Colonic mucosa (tissue), 4 donors: Measurements from ENCODE around the gene IP6K3. TPM values are rescaled to one million over a fixed set of nuclear protein-coding genes. Genes with fewer than 3 reads are reported as not detected.
A peak's percentile ranks its signal among the peaks of the same experiment; 100 is the strongest.

ENCODE experiments used
- DNase-seq: peaks from one replicate; pipeline ENCODE4 v3.0.0-alpha.2; 2020
- H3K27ac ChIP-seq: fragments of 200-600 bp; one replicate; pipeline ENCODE4 v1.8.0; 2021
- H3K27me3 ChIP-seq: fragments of 200-600 bp; one replicate; pipeline ENCODE4 v1.8.0; 2021
- H3K36me3 ChIP-seq: fragments of 200-600 bp; one replicate; pipeline ENCODE4 v1.8.0; 2021
- H3K4me1 ChIP-seq: fragments of 200-600 bp; one replicate; pipeline ENCODE4 v1.8.0; 2021; ENCODE audit warnings: mild to moderate bottlenecking
- H3K4me3 ChIP-seq: fragments of 200-600 bp; one replicate; pipeline ENCODE4 v1.8.0; 2021
- H3K9ac ChIP-seq, 2 donors: one replicate each; pipeline ENCODE4 v1.7.0; 2013; ENCODE audit warnings: control low read depth in 2 of 2, low read depth in 2 of 2, low read length in 2 of 2
- H3K9me3 ChIP-seq: fragments of 200-600 bp; one replicate; pipeline ENCODE4 v1.8.0; 2021
- CTCF ChIP-seq: fragments of 200-600 bp; IDR thresholded peaks from one replicate; pipeline ENCODE4 v1.8.0; 2022; ENCODE audit warnings: antibody characterized with exemption, mild to moderate bottlenecking
- intact Hi-C: fragments of 100-400 bp; cut with DNase I; formaldehyde crosslinking; loops from one replicate; pipeline ENCODE4 v1.14.1; 2022
- microRNA-seq: library from miRNA; unstranded; fragments of <30 nt; microRNA quantifications from one replicate; pipeline ENCODE4, GENCODE V29; 2019
- total RNA-seq, 2 donors: library from RNA; stranded (reverse); fragmentation: NEBNext Ultra II Directional in 1 of 2; extraction: Animal tissue kit (Norgen Biotek cat#: 25700) in 1 of 2; gene quantifications; one replicate each; pipeline ENCODE4 v1.2.1, GENCODE V29; 2021
- donor health status: healthy.
- donor health status: DM: no; HTN: no; CAD: no.
- donor health status: DM: no; HTN: no; CAD: no.

Gene IP6K3
- total RNA-seq, 2 donors from 2014 or later, result 0.17 to 0.29 TPM

DNA sequence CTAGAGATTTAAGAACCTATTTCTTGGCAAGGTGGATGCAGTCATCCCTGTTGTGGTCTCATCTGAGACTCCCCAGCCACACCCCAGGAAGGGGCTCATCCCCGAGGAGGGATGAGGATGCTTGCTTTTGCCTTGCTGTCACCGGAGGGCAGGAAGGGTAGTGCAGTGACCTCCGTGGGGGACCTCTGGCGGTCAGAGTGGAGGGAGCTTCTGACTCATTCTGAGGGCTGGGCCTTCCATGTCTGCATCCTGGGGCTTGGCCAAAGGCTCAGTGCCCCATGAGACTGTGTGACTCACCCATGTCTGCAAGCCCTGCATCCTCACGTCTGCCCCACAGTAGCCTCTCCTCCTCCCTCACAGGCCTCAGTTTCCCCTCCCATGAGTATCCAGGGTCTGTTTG lies 73.9 kb downstream of the IP6K3 start:
- H3K4me3 ChIP-seq, result no peak overlapping the region
- no peaks in the 10 kb centered on the region for H3K27me3 ChIP-seq
- no peaks in the 10 kb centered on the region for H3K4me1 ChIP-seq
- peaks cover 26% of the 10 kb centered on the region for H3K36me3 ChIP-seq
- DNase-seq, result peak; percentile 38
- intact Hi-C loops, result no loop called here
- no peak overlapping the region for H3K9ac ChIP-seq
- no peak overlapping the region for H3K27ac ChIP-seq
- H3K9me3 ChIP-seq, result no peaks in the 10 kb centered on the region
- no peak for TF ChIP-seq CTCF

DNA sequence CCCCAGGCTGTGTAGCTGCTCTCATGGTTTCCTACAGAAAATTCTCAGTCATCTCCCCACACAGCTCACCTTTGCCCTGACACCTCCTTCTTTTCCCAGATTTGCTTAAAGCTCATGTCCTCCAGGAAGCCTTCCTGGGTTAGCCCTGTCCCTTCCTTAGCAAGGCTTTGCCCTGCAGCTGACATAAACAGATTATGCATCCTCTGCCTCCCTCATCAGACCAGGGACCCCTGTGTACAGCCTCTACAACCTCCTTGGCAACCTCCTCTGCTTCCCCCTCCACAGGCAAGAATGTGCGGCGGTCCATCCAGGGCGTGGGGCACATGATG lies 75.0 kb downstream of the IP6K3 start:
- Histone ChIP-seq H3K4me3 (no peak overlapping the region), H3K9ac (no peak overlapping the region), H3K27me3 (no peaks in the 10 kb centered on the region), H3K36me3 (peaks cover 26% of the 10 kb centered on the region), H3K4me1 (no peaks in the 10 kb centered on the region), H3K9me3 (no peaks in the 10 kb centered on the region), H3K27ac (no peak overlapping the region)
- DNase-seq, result no peak
- TF ChIP-seq CTCF, result no peak
- intact Hi-C loops, result no loop called here

Small RNAs within 50 kb of the gene (microRNA-seq; reads per million reads assigned to microRNA genes)
- gene MIR3934, result 14.9 reads per million, percentile 24 among the genes with 10 or more reads in this experiment

Other genes with a start within 250 kb of the IP6K3 start
- gene BAK1, start 166.6 kb downstream of the IP6K3 start, total RNA-seq, result 10 to 100 TPM; 72.1 to 76.6 TPM
- gene ITPR3, start 125.6 kb downstream of the IP6K3 start, total RNA-seq, result 100 to 1,000 TPM in 1 of 2 donors, 10 to 100 TPM in 1; 86.2 to 119 TPM
- gene UQCC2, start 35.2 kb downstream of the IP6K3 start, total RNA-seq, result 10 to 100 TPM; 45.0 to 81.7 TPM
- gene LEMD2, start 42.2 kb upstream of the IP6K3 start, total RNA-seq, result 10 to 100 TPM; 61.6 to 68.1 TPM
- under 1 TPM in 1 of 2 donors, not detected in 1; 0.48 TPM for gene MLN, start 57.1 kb upstream of the IP6K3 start, total RNA-seq